Keratinocyte (primary cell): ENCODE results near the gene IFIH1. TPM values are rescaled to one million over a fixed set of nuclear protein-coding genes. Genes with fewer than 3 reads are reported as not detected.

Source experiments
- DNase-seq: peaks from one replicate; pipeline ENCODE4 v3.0.0-alpha.2; 2011; ENCODE audit warnings: low read depth, missing footprints, low spot score
- FAIRE-seq: peaks from 2 replicates; lab custom pipeline; 2011; peaks lifted over from hg19 to GRCh38; lab: Jason Lieb, UNC
- H2AFZ ChIP-seq: 2 replicates; pipeline ENCODE4 v1.6.0; 2012; ENCODE audit warnings: low read length, control low read depth, inconsistent platforms; ENCODE audit not compliant: control insufficient read depth
- H3K27ac ChIP-seq: 2 replicates; pipeline ENCODE4 v1.5.1; 2011; ENCODE audit warnings: low read length; ENCODE audit not compliant: control insufficient read depth, insufficient read depth
- H3K27me3 ChIP-seq: 3 replicates; pipeline ENCODE4 v1.6.0; 2011; ENCODE audit warnings: low read length; ENCODE audit not compliant: control insufficient read depth, insufficient read depth; ENCODE audit errors: extremely low read depth
- H3K36me3 ChIP-seq, 2 experiments: 2 replicates in 1 of 2; 3 replicates in 1 of 2; pipeline ENCODE4 v1.5.1; 2011; ENCODE audit warnings: low read length in 2 of 2, mild to moderate bottlenecking in 1 of 2; ENCODE audit not compliant: control insufficient read depth in 2 of 2, insufficient read depth in 2 of 2; ENCODE audit errors: extremely low read depth in 1 of 2
- H3K4me1 ChIP-seq: 3 replicates; pipeline ENCODE4 v1.5.1; 2011; ENCODE audit warnings: low read length; ENCODE audit not compliant: control insufficient read depth, insufficient read depth; ENCODE audit errors: extremely low read depth
- H3K4me2 ChIP-seq: 3 replicates; pipeline ENCODE4 v1.6.0; 2011; ENCODE audit warnings: low read depth, low read length; ENCODE audit not compliant: control insufficient read depth, insufficient read depth; ENCODE audit errors: extremely low read depth
- H3K4me3 ChIP-seq, 3 experiments: fragments of 200-600 bp in 1 of 3; sonication (generic) in 1 of 3; 2 replicates in 2 of 3; 3 replicates in 1 of 3; pipeline ENCODE4 v1.5.1; 2011 to 2016; ENCODE audit warnings: low read length in 3 of 3, mild to moderate bottlenecking in 3 of 3, control low read depth in 2 of 3, inconsistent platforms in 1 of 3, low read depth in 1 of 3, mixed read lengths in 1 of 3, mixed run types in 1 of 3, moderate library complexity in 1 of 3; ENCODE audit not compliant: control insufficient read depth in 2 of 3, insufficient read depth in 2 of 3; ENCODE audit errors: extremely low read depth in 1 of 3
- H3K79me2 ChIP-seq: 2 replicates; pipeline ENCODE4 v1.6.0; 2012; ENCODE audit warnings: low read length; ENCODE audit not compliant: control insufficient read depth, insufficient read depth
- H3K9ac ChIP-seq: 3 replicates; pipeline ENCODE4 v1.6.0; 2011; ENCODE audit warnings: low read length; ENCODE audit not compliant: control insufficient read depth, insufficient read depth; ENCODE audit errors: extremely low read depth
- H3K9me1 ChIP-seq: 3 replicates; pipeline ENCODE4 v1.6.0; 2011; ENCODE audit warnings: low read length; ENCODE audit not compliant: control insufficient read depth, insufficient read depth; ENCODE audit errors: extremely low read depth
- H3K9me3 ChIP-seq: 2 replicates; pipeline ENCODE4 v1.5.1; 2012; ENCODE audit warnings: low read depth, low read length; ENCODE audit not compliant: control insufficient read depth
- H4K20me1 ChIP-seq: 3 replicates; pipeline ENCODE4 v1.6.0; 2011; ENCODE audit warnings: low read length; ENCODE audit not compliant: control insufficient read depth, insufficient read depth; ENCODE audit errors: extremely low read depth
- CTCF ChIP-seq, 3 experiments: IDR thresholded peaks in 1 of 3; conservative IDR thresholded peaks in 1 of 3; optimal IDR thresholded peaks in 1 of 3; 2 replicates in 2 of 3; 3 replicates in 1 of 3; pipeline versions ENCODE3 to v1.5.1; 2011; ENCODE audit warnings: low read length in 3 of 3, mild to moderate bottlenecking in 3 of 3, moderate library complexity in 2 of 3, control low read depth in 1 of 3, inconsistent platforms in 1 of 3; ENCODE audit not compliant: insufficient read depth in 2 of 3; ENCODE audit errors: extremely low read depth in 1 of 3
- EZH2 ChIP-seq: IDR thresholded peaks from one replicate; pipeline ENCODE4 v1.6.1; 2012; ENCODE audit warnings: inconsistent platforms, mild to moderate bottlenecking, low read length, moderate library complexity
- dilution Hi-C: fragments of 300-500 bp; cut with MboI; formaldehyde crosslinking; loops from one replicate; pipeline ENCODE4 v1.7.0; 2020; ENCODE audit warnings: low sequenced_read_pairs; ENCODE audit not compliant: extremely low pct_ligation_motif_present
- polyA plus RNA-seq, 5 experiments: library from polyadenylated mRNA; depleted of rRNA in 3 of 5; stranded (reverse) in 3 of 5; stranded (forward) in 1 of 5; unstranded in 1 of 5; fragments of >200 nt; gene quantifications; 1 replicate in 1 of 5; 2 replicates in 3 of 5; 3 replicates in 1 of 5; pipeline versions ENCODE4 v1.2.1 to v1.2.3, GENCODE V29; 2011 to 2012; ENCODE audit warnings: missing spikeins in 2 of 5, low read depth in 1 of 5, low replicate concordance in 1 of 5

IFIH1 gene
- polyA plus RNA-seq, 1 donor (not counting 4 experiments of a cell fraction or from before 2014, with no cell fraction given) = 18.5 TPM

- dilution Hi-C loops = no loop called here
These were observed 23.5 kb downstream of the IFIH1 start for GRCh38 chr2:162295009-162295408.

GRCh38 chr2:162293122-162293786 is 25.2 kb downstream of the IFIH1 start:
- DNase-seq (no peak), FAIRE-seq (no peak)
- Histone ChIP-seq H3K27ac (no peak overlapping the region), H2AFZ (no peak overlapping the region), H3K36me3 (peaks cover 0 to 3% of the 10 kb centered on the region in 2 experiments), H3K4me3 (no peak overlapping the region), H3K79me2 (no peaks in the 10 kb centered on the region), H3K4me1 (peaks cover 6% of the 10 kb centered on the region), H3K9ac (no peak overlapping the region), H3K27me3 (no peaks in the 10 kb centered on the region), H3K9me3 (no peaks in the 10 kb centered on the region), H4K20me1 (no peaks in the 10 kb centered on the region), H3K4me2 (no peak overlapping the region), H3K9me1 (no peaks in the 10 kb centered on the region)
- dilution Hi-C loops = no loop called here
- TF ChIP-seq CTCF (optimal IDR thresholded peaks at IDR 0.05 in 1 of 3, IDR thresholded peaks at IDR 0.05 in 1 of 3, conservative IDR thresholded peaks at IDR 0.05 in 1 of 3; ENCODE audit: extremely low read depth in 1 of 3, insufficient read depth in 2 of 3, low read length in 3 of 3) (no peak), EZH2 (no peak)

More at GRCh38 chr2:162295009-162295408, 23.5 kb downstream of the IFIH1 start:
- TF ChIP-seq EZH2 (no peak), CTCF (optimal IDR thresholded peaks at IDR 0.05 in 1 of 3, IDR thresholded peaks at IDR 0.05 in 1 of 3, conservative IDR thresholded peaks at IDR 0.05 in 1 of 3; ENCODE audit: extremely low read depth in 1 of 3, insufficient read depth in 2 of 3, low read length in 3 of 3) (no peak)
- no peaks in the 10 kb centered on the region for H3K27me3 ChIP-seq
- peaks cover 0 to 3% of the 10 kb centered on the region in 2 experiments for H3K36me3 ChIP-seq
- no peaks in the 10 kb centered on the region for H3K9me3 ChIP-seq
- H3K4me2 ChIP-seq = no peak overlapping the region
- H3K27ac ChIP-seq = no peak overlapping the region
- H3K4me3 ChIP-seq = no peak overlapping the region
- H2AFZ ChIP-seq = no peak overlapping the region
- H3K4me1 ChIP-seq = peaks cover 6% of the 10 kb centered on the region
- H3K9ac ChIP-seq = no peak overlapping the region
- DNase-seq = no peak
- no peaks in the 10 kb centered on the region for H3K9me1 ChIP-seq
- no peak for FAIRE-seq
- no peaks in the 10 kb centered on the region for H3K79me2 ChIP-seq
- no peaks in the 10 kb centered on the region for H4K20me1 ChIP-seq
